GM06990 (cell line): ENCODE measurements around the gene RNU2-63P.
"Not testable (repeated sequence)": the region's sequence is repeated elsewhere in the genome, so short reads cannot be mapped to it uniquely, and the experiment has no call there.

ENCODE experiments used
- DNase-seq: peaks from one replicate; pipeline ENCODE4 v3.0.0-alpha.2; 2011; ENCODE audit not compliant: insufficient read length; ENCODE audit errors: extremely low read depth
- H3K27me3 ChIP-seq: replicated peaks from 2 replicates; pipeline ENCODE4 v1.6.0; 2011; ENCODE audit warnings: low read length; ENCODE audit not compliant: control insufficient read depth, insufficient read depth
- H3K36me3 ChIP-seq: 2 replicates; pipeline ENCODE4 v1.5.1; 2011; ENCODE audit warnings: low read length; ENCODE audit not compliant: control insufficient read depth, insufficient read depth
- H3K4me3 ChIP-seq: replicated peaks from 2 replicates; pipeline ENCODE4 v1.5.1; 2011; ENCODE audit warnings: low read depth, mild to moderate bottlenecking, control low read depth, low read length
- TF ChIP-seq, protein P1 (sequence below): IDR thresholded peaks from 2 replicates; pipeline ENCODE4 v1.5.1; 2011; ENCODE audit warnings: low read length, control low read depth, mild to moderate bottlenecking, inconsistent platforms; ENCODE audit not compliant: insufficient read depth, poor library complexity, severe bottlenecking

The RNU2-63P gene

DNA sequence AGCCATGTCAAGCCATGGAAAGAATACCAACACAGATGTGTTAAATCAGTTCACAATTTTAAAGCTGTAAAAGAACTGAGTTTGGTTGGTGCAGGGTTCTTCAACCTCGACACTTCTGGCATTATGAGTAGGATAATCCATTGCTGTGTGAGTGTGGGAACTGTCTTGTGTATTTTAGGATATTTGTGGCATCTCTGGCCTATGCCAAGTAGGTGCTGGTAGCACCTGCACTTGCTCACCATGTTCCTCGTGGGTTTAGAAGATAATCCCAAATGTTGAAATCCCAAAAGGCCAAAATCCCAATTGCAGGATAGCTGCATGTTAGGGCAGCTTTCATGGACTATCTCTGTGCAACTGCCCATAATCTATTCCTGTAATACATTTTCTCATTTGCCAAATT, 35.4 kb upstream of the RNU2-63P start:
- Histone ChIP-seq H3K27me3 (no peaks in the 10 kb centered on the region), H3K36me3 (no peaks in the 10 kb centered on the region; the same call in 1 of the 2 replicates), H3K4me3 (no peak overlapping the region)
- TF ChIP-seq, protein P1, sequence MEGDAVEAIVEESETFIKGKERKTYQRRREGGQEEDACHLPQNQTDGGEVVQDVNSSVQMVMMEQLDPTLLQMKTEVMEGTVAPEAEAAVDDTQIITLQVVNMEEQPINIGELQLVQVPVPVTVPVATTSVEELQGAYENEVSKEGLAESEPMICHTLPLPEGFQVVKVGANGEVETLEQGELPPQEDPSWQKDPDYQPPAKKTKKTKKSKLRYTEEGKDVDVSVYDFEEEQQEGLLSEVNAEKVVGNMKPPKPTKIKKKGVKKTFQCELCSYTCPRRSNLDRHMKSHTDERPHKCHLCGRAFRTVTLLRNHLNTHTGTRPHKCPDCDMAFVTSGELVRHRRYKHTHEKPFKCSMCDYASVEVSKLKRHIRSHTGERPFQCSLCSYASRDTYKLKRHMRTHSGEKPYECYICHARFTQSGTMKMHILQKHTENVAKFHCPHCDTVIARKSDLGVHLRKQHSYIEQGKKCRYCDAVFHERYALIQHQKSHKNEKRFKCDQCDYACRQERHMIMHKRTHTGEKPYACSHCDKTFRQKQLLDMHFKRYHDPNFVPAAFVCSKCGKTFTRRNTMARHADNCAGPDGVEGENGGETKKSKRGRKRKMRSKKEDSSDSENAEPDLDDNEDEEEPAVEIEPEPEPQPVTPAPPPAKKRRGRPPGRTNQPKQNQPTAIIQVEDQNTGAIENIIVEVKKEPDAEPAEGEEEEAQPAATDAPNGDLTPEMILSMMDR = no peak
- DNase-seq = no peak

DNA sequence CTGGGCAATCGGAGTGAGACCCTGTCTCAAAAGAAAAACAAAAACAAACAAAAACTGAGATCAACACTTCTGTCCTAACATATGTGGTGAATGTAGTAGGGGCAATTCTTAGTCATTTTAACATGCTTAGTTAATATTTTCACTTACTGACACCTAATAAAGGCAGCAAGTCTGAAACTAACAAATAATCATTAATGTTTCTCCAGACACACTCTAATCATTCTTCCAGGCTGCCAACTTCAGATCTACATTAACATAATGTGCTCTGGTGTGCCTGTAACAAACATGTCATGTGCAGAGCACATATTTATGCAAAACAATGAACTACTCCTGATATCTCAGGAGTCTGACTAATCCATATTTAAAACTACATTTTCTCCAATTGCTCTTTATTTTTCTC, 33.3 kb upstream of the RNU2-63P start:
- Histone ChIP-seq H3K4me3 (no peak overlapping the region), H3K36me3 (no peaks in the 10 kb centered on the region; the same call in 1 of the 2 replicates), H3K27me3 (no peaks in the 10 kb centered on the region)
- no peak for DNase-seq
- TF ChIP-seq, protein P1 = no peak

DNA sequence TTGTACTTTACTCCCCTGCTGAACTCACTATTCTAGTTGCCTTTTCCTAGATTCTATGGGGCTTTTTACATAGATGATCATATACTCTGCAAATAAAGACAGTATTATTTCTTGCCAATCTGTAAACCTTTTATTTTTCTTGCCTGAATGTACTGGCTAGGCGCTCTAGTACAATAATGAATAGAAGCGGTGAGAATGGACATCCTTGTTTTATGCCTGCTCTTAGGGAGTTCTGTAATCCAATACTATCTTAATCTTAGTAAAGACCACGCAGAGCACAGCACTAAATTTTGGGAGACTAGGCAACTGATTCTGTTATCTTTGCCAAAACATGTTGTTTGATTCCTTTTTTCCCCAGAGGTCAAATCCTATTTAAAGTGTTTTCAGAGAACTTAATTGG, 32.2 kb upstream of the RNU2-63P start:
- TF ChIP-seq, protein P1 = no peak
- DNase-seq = no peak
- Histone ChIP-seq H3K36me3 (no peaks in the 10 kb centered on the region; the same call in none of the 2 replicates), H3K27me3 (no peaks in the 10 kb centered on the region), H3K4me3 (no peak overlapping the region)

DNA sequence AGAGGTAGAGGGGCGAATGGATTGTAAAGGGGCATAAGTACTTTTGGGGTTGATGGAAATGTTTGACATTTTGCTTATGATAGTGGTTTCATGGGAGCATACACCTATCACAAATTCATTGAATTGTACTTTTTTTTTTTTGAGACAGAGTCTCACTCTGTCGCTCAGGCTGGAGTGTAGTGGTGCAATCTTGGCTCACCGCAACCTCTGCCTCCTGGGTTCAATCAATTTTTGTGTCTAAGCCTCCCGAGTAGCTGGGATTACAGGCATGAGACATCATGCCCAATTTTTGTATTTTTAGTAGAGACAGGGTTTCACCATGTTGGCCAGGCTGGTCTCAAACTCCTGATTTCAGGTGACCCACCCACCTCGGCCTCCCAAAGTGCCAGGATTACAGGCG, 29.2 kb upstream of the RNU2-63P start:
- DNase-seq, H3K4me3 ChIP-seq, H3K27me3 ChIP-seq, H3K36me3 ChIP-seq: not testable (repeated sequence)

DNA sequence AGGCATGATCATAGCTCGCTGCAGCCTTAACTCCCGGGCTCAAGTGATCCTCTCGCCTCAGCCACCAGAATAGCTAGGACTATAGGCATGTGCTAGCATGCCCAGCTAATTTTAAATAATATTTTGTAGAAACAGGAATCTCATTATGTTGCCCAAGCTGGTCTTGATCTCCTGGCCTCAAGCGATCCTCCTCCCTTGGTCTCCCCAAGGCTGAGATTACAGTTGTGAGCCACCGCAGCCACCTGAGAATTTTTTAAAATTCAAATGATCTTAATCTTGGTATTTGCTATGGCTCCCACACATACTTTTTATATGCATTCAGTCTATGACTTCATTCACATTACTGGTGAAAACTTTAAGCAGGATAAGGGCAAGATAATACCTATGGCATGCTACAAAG, 26.1 kb upstream of the RNU2-63P start:
- no peaks in the 10 kb centered on the region; the same call in 1 of the 2 replicates for H3K36me3 ChIP-seq
- TF ChIP-seq, protein P1 = no peak
- no peaks in the 10 kb centered on the region for H3K27me3 ChIP-seq
- no peak for DNase-seq
- H3K4me3 ChIP-seq = no peak overlapping the region

DNA sequence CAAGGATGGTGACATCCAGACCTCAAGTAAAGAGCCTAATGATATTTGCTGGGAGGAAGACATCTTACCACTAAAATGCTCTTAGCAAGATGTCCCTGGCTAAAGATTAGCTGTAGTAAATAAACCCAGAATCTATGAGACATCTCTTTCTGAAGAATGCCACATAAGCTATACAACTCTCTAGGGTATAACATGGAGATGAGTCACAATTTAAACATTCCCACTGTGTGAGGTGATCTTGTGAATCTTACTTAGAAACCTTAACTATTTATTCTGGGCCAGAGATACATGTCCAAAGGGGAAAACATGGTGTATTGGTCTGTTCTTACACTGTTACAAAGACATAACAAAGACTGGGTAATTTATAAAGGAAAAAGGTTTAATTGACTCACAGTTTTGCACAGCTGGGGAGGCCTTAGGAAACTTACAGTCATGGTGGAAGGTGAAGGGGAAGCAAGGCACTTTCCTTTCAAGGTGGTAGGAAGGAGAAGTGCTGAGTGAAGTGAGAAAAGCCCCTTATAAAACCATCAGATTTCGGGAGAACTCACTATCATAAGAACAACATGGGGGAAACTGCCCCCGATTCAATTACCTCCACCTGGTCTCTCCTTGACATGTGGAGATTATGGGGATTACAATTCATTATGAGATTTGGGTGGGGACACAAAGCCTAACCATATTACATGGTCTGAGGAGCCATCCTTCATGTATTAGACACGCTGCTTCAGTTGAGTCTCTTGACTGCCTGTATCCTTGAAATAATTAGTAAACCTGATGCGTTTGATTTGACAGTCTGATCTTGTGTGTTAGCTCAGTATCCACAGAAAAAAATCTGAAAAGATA, 22.1 kb upstream of the RNU2-63P start:
- TF ChIP-seq, protein P1 = no peak
- Histone ChIP-seq H3K4me3 (no peak overlapping the region), H3K27me3 (no peaks in the 10 kb centered on the region), H3K36me3 (no peaks in the 10 kb centered on the region)
- no peak for DNase-seq
